DND-41 (cell line): ENCODE measurements around the gene AFF4.

Experiments
- EZH2 ChIP-seq: IDR thresholded peaks from 3 replicates; pipeline ENCODE4 v1.6.1; 2012; ENCODE audit warnings: borderline replicate concordance, low read depth, mild to moderate bottlenecking, moderate library complexity, low read length, inconsistent platforms; ENCODE audit not compliant: severe bottlenecking
- TF ChIP-seq, protein P1 (sequence below): IDR thresholded peaks from 2 replicates; pipeline ENCODE4 v1.5.1; 2012; ENCODE audit warnings: borderline replicate concordance, low read length, moderate library complexity, mild to moderate bottlenecking; ENCODE audit not compliant: poor library complexity, severe bottlenecking; ENCODE audit errors: extremely low read depth

GRCh38 chr5:132865668-132866341 is 97.6 kb downstream of the AFF4 start:
- TF ChIP-seq, protein P1, sequence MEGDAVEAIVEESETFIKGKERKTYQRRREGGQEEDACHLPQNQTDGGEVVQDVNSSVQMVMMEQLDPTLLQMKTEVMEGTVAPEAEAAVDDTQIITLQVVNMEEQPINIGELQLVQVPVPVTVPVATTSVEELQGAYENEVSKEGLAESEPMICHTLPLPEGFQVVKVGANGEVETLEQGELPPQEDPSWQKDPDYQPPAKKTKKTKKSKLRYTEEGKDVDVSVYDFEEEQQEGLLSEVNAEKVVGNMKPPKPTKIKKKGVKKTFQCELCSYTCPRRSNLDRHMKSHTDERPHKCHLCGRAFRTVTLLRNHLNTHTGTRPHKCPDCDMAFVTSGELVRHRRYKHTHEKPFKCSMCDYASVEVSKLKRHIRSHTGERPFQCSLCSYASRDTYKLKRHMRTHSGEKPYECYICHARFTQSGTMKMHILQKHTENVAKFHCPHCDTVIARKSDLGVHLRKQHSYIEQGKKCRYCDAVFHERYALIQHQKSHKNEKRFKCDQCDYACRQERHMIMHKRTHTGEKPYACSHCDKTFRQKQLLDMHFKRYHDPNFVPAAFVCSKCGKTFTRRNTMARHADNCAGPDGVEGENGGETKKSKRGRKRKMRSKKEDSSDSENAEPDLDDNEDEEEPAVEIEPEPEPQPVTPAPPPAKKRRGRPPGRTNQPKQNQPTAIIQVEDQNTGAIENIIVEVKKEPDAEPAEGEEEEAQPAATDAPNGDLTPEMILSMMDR: no peak
- TF ChIP-seq EZH2: no peak
